DND-41 (cell line): ENCODE data around the gene PPP6C.
"Not testable (repeated sequence)": the region's sequence is repeated elsewhere in the genome, so short reads cannot be mapped to it uniquely, and the experiment has no call there.

Experiments
- ATAC-seq: fragments of 200-7000 bp; cut with Tn5 transposase; 3 replicates; pipeline ENCODE4 v1.9.1; 2021; ENCODE audit warnings: low read depth; ENCODE audit not compliant: insufficient read depth
- DNase-seq: peaks from one replicate; pipeline ENCODE4 v3.0.0-alpha.2; 2020
- H2AFZ ChIP-seq: 2 replicates; pipeline ENCODE4 v1.6.0; 2012; ENCODE audit warnings: low read depth, low read length
- H3K27ac ChIP-seq: 2 replicates; pipeline ENCODE4 v1.5.1; 2012; ENCODE audit warnings: low read length, inconsistent platforms
- H3K27me3 ChIP-seq: fragments of 200-600 bp; sonication (generic); 2 replicates; pipeline ENCODE4 v1.6.0; 2012; ENCODE audit warnings: low read length, mild to moderate bottlenecking, inconsistent platforms; ENCODE audit not compliant: insufficient read depth, poor library complexity
- H3K36me3 ChIP-seq: 2 replicates; pipeline ENCODE4 v1.5.1; 2012; ENCODE audit warnings: low read length, inconsistent platforms; ENCODE audit not compliant: insufficient read depth
- H3K4me1 ChIP-seq: 2 replicates; pipeline ENCODE4 v1.5.1; 2012; ENCODE audit warnings: mild to moderate bottlenecking, low read length; ENCODE audit not compliant: insufficient read depth
- H3K4me2 ChIP-seq: 2 replicates; pipeline ENCODE4 v1.6.0; 2012; ENCODE audit warnings: mild to moderate bottlenecking, moderate library complexity, low read length, inconsistent platforms; ENCODE audit not compliant: insufficient read depth
- H3K4me3 ChIP-seq, 2 experiments: fragments of 200-600 bp in 1 of 2; shearing (Covaris generic) in 1 of 2; 2 replicates each; pipeline ENCODE4 v1.5.1; 2012 to 2016; ENCODE audit warnings: inconsistent platforms in 2 of 2, low read length in 2 of 2, mild to moderate bottlenecking in 2 of 2, low read depth in 1 of 2, moderate library complexity in 1 of 2
- H3K79me2 ChIP-seq: 2 replicates; pipeline ENCODE4 v1.6.0; 2012; ENCODE audit warnings: low read length, inconsistent platforms; ENCODE audit not compliant: insufficient read depth
- H3K9ac ChIP-seq: 2 replicates; pipeline ENCODE4 v1.6.0; 2012; ENCODE audit warnings: low read depth, mild to moderate bottlenecking, inconsistent platforms, low read length, moderate library complexity
- H3K9me3 ChIP-seq: 2 replicates; pipeline ENCODE4 v1.5.1; 2012; ENCODE audit warnings: low read length, moderate library complexity, mild to moderate bottlenecking, inconsistent platforms; ENCODE audit not compliant: insufficient read depth, severe bottlenecking
- H4K20me1 ChIP-seq: 2 replicates; pipeline ENCODE4 v1.6.0; 2012; ENCODE audit warnings: low read length; ENCODE audit not compliant: insufficient read depth
- CTCF ChIP-seq: IDR thresholded peaks from 2 replicates; pipeline ENCODE4 v1.5.1; 2012; ENCODE audit warnings: borderline replicate concordance, low read length, moderate library complexity, mild to moderate bottlenecking; ENCODE audit not compliant: poor library complexity, severe bottlenecking; ENCODE audit errors: extremely low read depth
- EZH2 ChIP-seq: IDR thresholded peaks from 3 replicates; pipeline ENCODE4 v1.6.1; 2012; ENCODE audit warnings: borderline replicate concordance, low read depth, mild to moderate bottlenecking, moderate library complexity, low read length, inconsistent platforms; ENCODE audit not compliant: severe bottlenecking

PPP6C gene

GRCh38 chr9:125183054-125183453 is 6.5 kb downstream of the PPP6C start:
- Histone ChIP-seq H3K27ac (no peak overlapping the region), H4K20me1 (peaks cover 32% of the 10 kb centered on the region; the same call in 1 of the 2 replicates), H3K79me2 (peaks cover 98% of the 10 kb centered on the region), H2AFZ (no peak overlapping the region), H3K4me1 (peaks cover 12% of the 10 kb centered on the region), H3K36me3 (peaks cover 10% of the 10 kb centered on the region), H3K4me2 (no peak overlapping the region), H3K27me3 (no peaks in the 10 kb centered on the region), H3K4me3 (no peak overlapping the region), H3K9me3 (no peaks in the 10 kb centered on the region), H3K9ac (no peak overlapping the region)
- DNase-seq (no peak), ATAC-seq (no peak)
- TF ChIP-seq CTCF, result no peak
- no peak for TF ChIP-seq EZH2

GRCh38 chr9:125181756-125182155 is 7.8 kb downstream of the PPP6C start:
- H2AFZ ChIP-seq, H3K4me1 ChIP-seq, H3K9ac ChIP-seq, H3K4me3 ChIP-seq, H3K9me3 ChIP-seq, H3K27me3 ChIP-seq, H3K27ac ChIP-seq, DNase-seq, H3K4me2 ChIP-seq, H3K36me3 ChIP-seq, ATAC-seq: not testable (repeated sequence)
- H3K79me2 ChIP-seq, result peaks cover 97% of the 10 kb centered on the region
- H4K20me1 ChIP-seq, result peaks cover 36% of the 10 kb centered on the region; the same call in 1 of the 2 replicates

- DNase-seq (no peak), ATAC-seq (no peak)
- H3K36me3 ChIP-seq, result peaks cover 10% of the 10 kb centered on the region; the same call in 1 of the 2 replicates
- H4K20me1 ChIP-seq, result peaks cover 42% of the 10 kb centered on the region; the same call in 1 of the 2 replicates
- no peak overlapping the region for H3K4me2 ChIP-seq
- H2AFZ ChIP-seq, result no peak overlapping the region
- H3K4me3 ChIP-seq, result no peak overlapping the region
- no peak overlapping the region for H3K9ac ChIP-seq
- H3K4me1 ChIP-seq, result no peaks in the 10 kb centered on the region; the same call in 1 of the 2 replicates
- H3K27me3 ChIP-seq, result no peaks in the 10 kb centered on the region
- TF ChIP-seq EZH2 (no peak), CTCF (no peak)
- no peaks in the 10 kb centered on the region for H3K9me3 ChIP-seq
- H3K27ac ChIP-seq, result no peak overlapping the region
- H3K79me2 ChIP-seq, result peaks cover 97% of the 10 kb centered on the region
Observed at GRCh38 chr9:125180876-125181275, 8.7 kb downstream of the PPP6C start.

GRCh38 chr9:125179776-125180175 is 9.8 kb downstream of the PPP6C start:
- not testable (repeated sequence) for H3K4me3 ChIP-seq, ATAC-seq, H3K27me3 ChIP-seq, H3K4me1 ChIP-seq, H2AFZ ChIP-seq, H3K9me3 ChIP-seq, H3K27ac ChIP-seq, DNase-seq, H3K9ac ChIP-seq, H3K36me3 ChIP-seq, H3K4me2 ChIP-seq
- H4K20me1 ChIP-seq, result peaks cover 42% of the 10 kb centered on the region; the same call in 1 of the 2 replicates
- H3K79me2 ChIP-seq, result peaks cover 95% of the 10 kb centered on the region

GRCh38 chr9:125177888-125178287 is 11.7 kb downstream of the PPP6C start:
- H3K4me3 ChIP-seq, result no peak overlapping the region
- ATAC-seq (no peak), DNase-seq (no peak)
- no peak overlapping the region for H2AFZ ChIP-seq
- peaks cover 94% of the 10 kb centered on the region for H3K79me2 ChIP-seq
- H3K9ac ChIP-seq, result no peak overlapping the region
- TF ChIP-seq CTCF (no peak), EZH2 (no peak)
- no peaks in the 10 kb centered on the region for H3K4me1 ChIP-seq
- no peak overlapping the region for H3K27ac ChIP-seq
- H4K20me1 ChIP-seq, result peaks cover 36% of the 10 kb centered on the region; the same call in 1 of the 2 replicates
- peaks cover 4% of the 10 kb centered on the region; the same call in 1 of the 2 replicates for H3K36me3 ChIP-seq
- H3K9me3 ChIP-seq, result no peaks in the 10 kb centered on the region
- no peaks in the 10 kb centered on the region for H3K27me3 ChIP-seq
- H3K4me2 ChIP-seq, result no peak overlapping the region
